HL-60 (cell line): ENCODE data around the gene GRK5.

Experiments used
- DNase-seq, 2 experiments: peaks; one replicate each; pipeline ENCODE4 v3.0.0-alpha.2; 2010 to 2020; ENCODE audit warnings: low read depth in 1 of 2, low spot score in 1 of 2
- H3K27ac ChIP-seq: fragments of 250-450 bp; sonication (Bioruptor Pico); replicated peaks from 2 replicates; pipeline ENCODE4 v1.5.1; 2020; ENCODE audit warnings: mild to moderate bottlenecking, moderate library complexity
- H3K27me3 ChIP-seq: fragments of 250-450 bp; sonication (Bioruptor Pico); 2 replicates; pipeline ENCODE4 v1.5.1; 2021; ENCODE audit warnings: mild to moderate bottlenecking, moderate library complexity; ENCODE audit not compliant: insufficient read depth, poor library complexity, severe bottlenecking
- H3K4me3 ChIP-seq: replicated peaks from 2 replicates; pipeline ENCODE4 v1.5.1; 2011; ENCODE audit warnings: mild to moderate bottlenecking, control low read depth, low read length; ENCODE audit not compliant: insufficient read depth
- GABPA ChIP-seq: IDR thresholded peaks from 2 replicates; pipeline ENCODE4 v1.6.1; 2012; ENCODE audit warnings: low read depth
- POLR2AphosphoS5 ChIP-seq: IDR thresholded peaks from 2 replicates; pipeline ENCODE4 v1.6.1; 2012; ENCODE audit warnings: low read depth
- REST ChIP-seq: IDR thresholded peaks from 2 replicates; pipeline ENCODE4 v1.6.1; 2012; ENCODE audit warnings: low read depth; ENCODE audit not compliant: insufficient replicate concordance
- SPI1 ChIP-seq: IDR thresholded peaks from 2 replicates; pipeline ENCODE4 v1.6.1; 2012; ENCODE audit warnings: low read depth, mild to moderate bottlenecking, borderline replicate concordance
- TF ChIP-seq, protein P1 (sequence below): IDR thresholded peaks from one replicate; pipeline ENCODE4 v1.5.1; 2011; ENCODE audit warnings: low read length, control low read depth, inconsistent platforms; ENCODE audit not compliant: insufficient read depth

GRK5 gene

GRCh38 chr10:119439922-119440321 lies 232.6 kb downstream of the GRK5 start:
- TF ChIP-seq POLR2AphosphoS5 = no peak
- TF ChIP-seq, protein P1, sequence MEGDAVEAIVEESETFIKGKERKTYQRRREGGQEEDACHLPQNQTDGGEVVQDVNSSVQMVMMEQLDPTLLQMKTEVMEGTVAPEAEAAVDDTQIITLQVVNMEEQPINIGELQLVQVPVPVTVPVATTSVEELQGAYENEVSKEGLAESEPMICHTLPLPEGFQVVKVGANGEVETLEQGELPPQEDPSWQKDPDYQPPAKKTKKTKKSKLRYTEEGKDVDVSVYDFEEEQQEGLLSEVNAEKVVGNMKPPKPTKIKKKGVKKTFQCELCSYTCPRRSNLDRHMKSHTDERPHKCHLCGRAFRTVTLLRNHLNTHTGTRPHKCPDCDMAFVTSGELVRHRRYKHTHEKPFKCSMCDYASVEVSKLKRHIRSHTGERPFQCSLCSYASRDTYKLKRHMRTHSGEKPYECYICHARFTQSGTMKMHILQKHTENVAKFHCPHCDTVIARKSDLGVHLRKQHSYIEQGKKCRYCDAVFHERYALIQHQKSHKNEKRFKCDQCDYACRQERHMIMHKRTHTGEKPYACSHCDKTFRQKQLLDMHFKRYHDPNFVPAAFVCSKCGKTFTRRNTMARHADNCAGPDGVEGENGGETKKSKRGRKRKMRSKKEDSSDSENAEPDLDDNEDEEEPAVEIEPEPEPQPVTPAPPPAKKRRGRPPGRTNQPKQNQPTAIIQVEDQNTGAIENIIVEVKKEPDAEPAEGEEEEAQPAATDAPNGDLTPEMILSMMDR = no peak
- no peak for TF ChIP-seq SPI1
- no peak for TF ChIP-seq GABPA
- no peak for DNase-seq
- Histone ChIP-seq H3K27ac (no peak overlapping the region), H3K4me3 (no peak overlapping the region), H3K27me3 (no peaks in the 10 kb centered on the region)

DNA sequence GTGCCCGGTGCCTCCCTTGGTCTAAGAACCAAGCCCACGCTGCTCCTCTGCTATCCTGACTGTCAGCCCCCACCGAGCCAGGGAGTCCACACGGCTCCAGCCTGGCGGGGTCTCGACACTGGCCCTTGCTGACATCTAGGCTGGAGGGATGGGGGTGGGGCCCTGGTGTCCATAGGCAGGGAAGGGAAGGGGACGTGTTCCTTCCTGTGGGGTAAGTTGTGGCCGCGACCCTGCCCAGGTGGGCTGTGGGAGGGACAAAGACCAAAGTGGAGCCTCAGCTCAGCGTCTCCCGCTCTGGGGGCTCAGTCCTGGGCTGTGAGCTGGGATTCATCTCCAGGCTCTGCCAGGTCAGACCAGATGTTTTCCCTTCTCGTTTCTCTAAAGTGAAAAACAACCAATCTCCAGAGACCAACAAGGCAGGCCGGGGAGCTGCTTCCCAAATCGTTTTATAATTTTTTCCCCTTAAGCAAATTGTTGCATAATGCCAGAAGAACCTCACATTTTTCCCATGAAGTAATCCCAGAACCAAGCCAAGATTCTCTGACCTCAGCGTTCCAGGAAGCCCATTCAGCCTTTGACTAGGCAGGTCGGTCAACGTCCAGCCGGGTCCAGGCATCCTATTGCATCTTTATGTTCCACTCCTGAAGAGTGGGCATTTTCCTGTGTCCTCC lies 233.9 kb downstream of the GRK5 start:
- DNase-seq = no peak
- Histone ChIP-seq H3K27me3 (no peaks in the 10 kb centered on the region), H3K4me3 (no peak overlapping the region), H3K27ac (no peak overlapping the region)
- TF ChIP-seq POLR2AphosphoS5 = no peak
- TF ChIP-seq, protein P1 = no peak
- no peak for TF ChIP-seq GABPA
- no peak for TF ChIP-seq REST
- no peak for TF ChIP-seq SPI1

GRCh38 chr10:119441921-119442757 lies 234.8 kb downstream of the GRK5 start:
- no peak for TF ChIP-seq SPI1
- no peak for TF ChIP-seq REST
- TF ChIP-seq POLR2AphosphoS5 = no peak
- TF ChIP-seq GABPA = no peak
- TF ChIP-seq, protein P1 = no peak
- H3K27ac ChIP-seq = no peak overlapping the region
- H3K27me3 ChIP-seq = no peaks in the 10 kb centered on the region
- no peak overlapping the region for H3K4me3 ChIP-seq
- DNase-seq = no peak

DNA sequence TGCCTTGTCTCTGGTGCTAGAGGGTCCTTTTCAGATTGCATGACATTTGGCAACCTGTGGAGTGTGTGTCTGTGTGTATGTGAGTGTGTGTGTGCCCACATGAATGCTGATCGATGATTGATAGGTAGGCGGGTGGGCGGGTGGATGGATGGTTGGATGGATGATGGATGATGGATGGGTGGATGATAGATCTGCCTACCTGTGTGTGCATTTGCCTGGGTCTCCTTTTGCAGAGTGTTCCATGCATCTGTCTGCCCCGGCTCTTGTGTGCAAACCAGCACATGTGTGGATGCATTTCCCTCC lies 235.3 kb downstream of the GRK5 start:
- no peak overlapping the region for H3K27ac ChIP-seq
- no peak for DNase-seq
- TF ChIP-seq GABPA (no peak), POLR2AphosphoS5 (no peak)
- TF ChIP-seq, protein P1 = no peak

More for the DNA sequence above, 235.3 kb downstream of the GRK5 start:
- Histone ChIP-seq H3K27me3 (no peaks in the 10 kb centered on the region), H3K4me3 (no peak overlapping the region)
